Measurements from ENCODE around the gene SCFD2.

SCFD2 gene

GRCh38 chr4:53197772-53198142 lies 168.1 kb downstream of the SCFD2 start:
- Histone ChIP-seq H3K9ac (ENCODE audit: low read length) (no peak overlapping the region), H3K4me3 (ENCODE audit: low read length) (no peak overlapping the region), H3K27me3 (ENCODE audit: control insufficient read depth, insufficient read depth, low read length) (no peaks in the 10 kb centered on the region), H3K36me3 (ENCODE audit: control insufficient read depth, low read depth, low read length) (no peaks in the 10 kb centered on the region), H3K9me3 (ENCODE audit: control insufficient read depth, low read depth, low read length) (no peaks in the 10 kb centered on the region), H3K4me1 (ENCODE audit: control insufficient read depth, low read depth, low read length) (no peaks in the 10 kb centered on the region), H3K27ac (ENCODE audit: low read length) (no peak overlapping the region)

DNA sequence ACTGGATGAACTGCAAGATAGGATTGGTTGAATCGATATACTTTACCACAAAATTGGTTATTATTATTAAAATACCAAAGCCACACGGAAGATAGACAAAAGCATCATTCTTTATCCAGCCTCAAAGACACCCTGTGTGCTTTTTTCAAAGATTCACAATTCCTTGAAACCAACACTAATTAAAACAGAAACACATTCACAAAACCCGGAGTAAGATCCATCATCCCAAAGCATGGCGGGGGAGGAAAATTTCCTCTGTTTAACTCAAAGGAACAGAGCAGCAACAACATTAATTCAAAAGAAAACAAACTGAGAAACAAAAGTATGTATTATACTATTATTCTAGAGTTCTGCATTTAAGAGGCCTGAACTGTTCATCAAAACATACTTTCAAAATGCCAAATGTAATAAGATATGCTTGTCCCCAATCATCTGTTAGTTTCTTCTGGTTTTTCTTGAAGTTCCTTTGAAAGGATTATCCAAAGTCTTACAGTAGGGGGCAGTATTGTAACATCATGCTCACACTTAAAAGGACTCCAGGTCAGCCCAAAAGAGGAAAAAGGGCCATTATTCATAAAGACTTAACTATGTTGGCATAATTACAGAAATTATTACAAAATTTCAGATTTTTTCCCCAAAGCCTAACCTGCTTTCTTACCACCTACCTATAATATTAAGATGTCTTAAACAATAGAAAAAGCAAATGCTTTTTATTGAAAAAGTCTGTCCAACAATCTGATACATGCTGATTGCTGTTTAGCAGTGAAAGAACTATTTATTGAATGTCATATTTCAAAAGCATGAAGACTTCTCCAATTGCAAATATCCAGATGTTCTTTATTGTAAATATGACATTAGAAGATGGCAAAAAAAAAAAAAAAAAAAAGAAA lies 168.7 kb downstream of the SCFD2 start:
- H3K4me3 ChIP-seq (ENCODE audit: low read length), result no peak overlapping the region
- H3K27ac ChIP-seq (ENCODE audit: low read length), result no peak overlapping the region
- H3K9ac ChIP-seq (ENCODE audit: low read length), result no peak overlapping the region
- H3K4me1 ChIP-seq (ENCODE audit: control insufficient read depth, low read depth, low read length), result no peaks in the 10 kb centered on the region
- no peaks in the 10 kb centered on the region for H3K27me3 ChIP-seq (ENCODE audit: control insufficient read depth, insufficient read depth, low read length)
- no peaks in the 10 kb centered on the region for H3K36me3 ChIP-seq (ENCODE audit: control insufficient read depth, low read depth, low read length)
- H3K9me3 ChIP-seq (ENCODE audit: control insufficient read depth, low read depth, low read length), result no peaks in the 10 kb centered on the region

DNA sequence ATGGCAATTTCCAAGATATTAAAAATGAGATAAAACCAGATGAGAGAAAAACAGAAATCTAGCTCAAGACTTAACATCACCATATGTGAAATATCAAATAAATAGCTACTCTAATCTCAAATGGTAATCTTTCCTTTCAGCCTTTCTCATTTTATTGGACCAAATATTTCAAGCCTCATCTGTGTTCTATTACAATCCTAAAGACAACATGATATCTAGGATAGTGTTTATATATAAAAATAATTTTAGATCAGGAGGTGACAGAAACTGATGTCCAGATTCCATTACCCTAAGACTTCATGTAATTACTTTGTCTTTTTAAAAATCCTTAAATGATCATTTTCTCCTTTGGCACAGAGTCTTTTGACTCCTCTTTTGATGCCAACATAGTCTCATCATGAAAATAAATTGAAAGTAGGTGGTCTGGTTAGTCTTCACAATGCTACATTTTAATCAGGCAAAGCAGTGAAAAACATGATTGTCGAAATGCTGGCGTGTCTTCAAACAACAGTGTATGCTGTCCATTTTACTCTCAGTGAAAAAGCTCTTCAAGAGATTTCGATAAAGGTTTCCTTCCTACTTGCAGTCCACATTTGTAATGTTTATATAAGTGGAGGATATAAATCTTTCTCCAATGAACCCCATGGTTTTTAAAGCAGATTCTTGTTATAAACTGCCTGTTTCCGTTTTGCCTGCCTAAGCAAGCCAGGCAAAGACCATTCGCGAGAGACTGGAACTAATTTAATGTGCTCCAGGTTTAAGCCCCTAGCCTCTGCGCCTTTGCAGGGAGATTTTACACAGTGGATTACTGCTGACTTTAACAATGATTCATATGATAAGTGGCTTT lies 169.8 kb downstream of the SCFD2 start:
- Histone ChIP-seq H3K27ac (ENCODE audit: low read length) (no peak overlapping the region), H3K36me3 (ENCODE audit: control insufficient read depth, low read depth, low read length) (no peaks in the 10 kb centered on the region), H3K4me1 (ENCODE audit: control insufficient read depth, low read depth, low read length) (no peaks in the 10 kb centered on the region), H3K4me3 (ENCODE audit: low read length) (no peak overlapping the region), H3K27me3 (ENCODE audit: control insufficient read depth, insufficient read depth, low read length) (no peaks in the 10 kb centered on the region), H3K9me3 (ENCODE audit: control insufficient read depth, low read depth, low read length) (no peaks in the 10 kb centered on the region), H3K9ac (ENCODE audit: low read length) (no peak overlapping the region)

- no peaks in the 10 kb centered on the region for H3K9me3 ChIP-seq (ENCODE audit: control insufficient read depth, low read depth, low read length)
- H3K27me3 ChIP-seq (ENCODE audit: control insufficient read depth, insufficient read depth, low read length), result no peaks in the 10 kb centered on the region
- no peaks in the 10 kb centered on the region for H3K4me1 ChIP-seq (ENCODE audit: control insufficient read depth, low read depth, low read length)
- H3K27ac ChIP-seq (ENCODE audit: low read length), result no peak overlapping the region
- no peaks in the 10 kb centered on the region for H3K36me3 ChIP-seq (ENCODE audit: control insufficient read depth, low read depth, low read length)
- H3K4me3 ChIP-seq (ENCODE audit: low read length), result no peak overlapping the region
- H3K9ac ChIP-seq (ENCODE audit: low read length), result no peak overlapping the region
Observed at GRCh38 chr4:53194727-53195126, 171.1 kb downstream of the SCFD2 start.

- Histone ChIP-seq H3K27me3 (ENCODE audit: control insufficient read depth, insufficient read depth, low read length) (no peaks in the 10 kb centered on the region), H3K4me1 (ENCODE audit: control insufficient read depth, low read depth, low read length) (no peaks in the 10 kb centered on the region), H3K4me3 (ENCODE audit: low read length) (no peak overlapping the region), H3K27ac (ENCODE audit: low read length) (no peak overlapping the region), H3K36me3 (ENCODE audit: control insufficient read depth, low read depth, low read length) (no peaks in the 10 kb centered on the region), H3K9me3 (ENCODE audit: control insufficient read depth, low read depth, low read length) (no peaks in the 10 kb centered on the region), H3K9ac (ENCODE audit: low read length) (no peak overlapping the region)
Observed at GRCh38 chr4:53193111-53193510, 172.8 kb downstream of the SCFD2 start.

GRCh38 chr4:53192496-53192895 lies 173.4 kb downstream of the SCFD2 start:
- Histone ChIP-seq H3K9me3 (ENCODE audit: control insufficient read depth, low read depth, low read length) (no peaks in the 10 kb centered on the region), H3K9ac (ENCODE audit: low read length) (no peak overlapping the region), H3K27me3 (ENCODE audit: control insufficient read depth, insufficient read depth, low read length) (no peaks in the 10 kb centered on the region), H3K4me1 (ENCODE audit: control insufficient read depth, low read depth, low read length) (no peaks in the 10 kb centered on the region), H3K36me3 (ENCODE audit: control insufficient read depth, low read depth, low read length) (no peaks in the 10 kb centered on the region), H3K4me3 (ENCODE audit: low read length) (no peak overlapping the region), H3K27ac (ENCODE audit: low read length) (no peak overlapping the region)

- Histone ChIP-seq H3K36me3 (ENCODE audit: control insufficient read depth, low read depth, low read length) (no peaks in the 10 kb centered on the region), H3K9me3 (ENCODE audit: control insufficient read depth, low read depth, low read length) (no peaks in the 10 kb centered on the region), H3K4me3 (ENCODE audit: low read length) (no peak overlapping the region), H3K27me3 (ENCODE audit: control insufficient read depth, insufficient read depth, low read length) (no peaks in the 10 kb centered on the region), H3K4me1 (ENCODE audit: control insufficient read depth, low read depth, low read length) (no peaks in the 10 kb centered on the region), H3K27ac (ENCODE audit: low read length) (no peak overlapping the region), H3K9ac (ENCODE audit: low read length) (no peak overlapping the region)
Observed at GRCh38 chr4:53191997-53192396, 173.9 kb downstream of the SCFD2 start.

DNA sequence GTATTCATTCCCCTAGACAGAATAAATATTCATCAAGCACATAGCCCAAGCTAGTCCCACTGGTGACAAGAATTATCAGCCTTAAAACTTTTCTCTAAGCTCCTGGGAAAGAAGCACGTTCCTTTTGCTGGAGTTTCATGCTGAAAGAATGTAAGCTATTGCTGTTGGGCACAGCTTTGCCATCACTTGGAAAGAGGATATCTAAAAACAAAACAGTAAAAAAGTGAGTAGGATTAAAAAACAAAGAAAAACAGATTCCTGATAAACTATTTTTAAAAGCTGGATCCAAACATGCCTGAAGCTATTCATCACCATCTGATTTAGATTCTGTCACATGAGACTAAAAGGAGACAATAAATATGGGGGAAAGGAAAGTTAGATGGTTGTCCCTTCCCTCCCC lies 176.8 kb downstream of the SCFD2 start:
- H3K4me1 ChIP-seq (ENCODE audit: control insufficient read depth, low read depth, low read length), result no peaks in the 10 kb centered on the region
- no peaks in the 10 kb centered on the region for H3K36me3 ChIP-seq (ENCODE audit: control insufficient read depth, low read depth, low read length)
- no peak overlapping the region for H3K4me3 ChIP-seq (ENCODE audit: low read length)
- H3K9ac ChIP-seq (ENCODE audit: low read length), result no peak overlapping the region
- no peak overlapping the region for H3K27ac ChIP-seq (ENCODE audit: low read length)
- no peaks in the 10 kb centered on the region for H3K9me3 ChIP-seq (ENCODE audit: control insufficient read depth, low read depth, low read length)
- no peaks in the 10 kb centered on the region for H3K27me3 ChIP-seq (ENCODE audit: control insufficient read depth, insufficient read depth, low read length)

DNA sequence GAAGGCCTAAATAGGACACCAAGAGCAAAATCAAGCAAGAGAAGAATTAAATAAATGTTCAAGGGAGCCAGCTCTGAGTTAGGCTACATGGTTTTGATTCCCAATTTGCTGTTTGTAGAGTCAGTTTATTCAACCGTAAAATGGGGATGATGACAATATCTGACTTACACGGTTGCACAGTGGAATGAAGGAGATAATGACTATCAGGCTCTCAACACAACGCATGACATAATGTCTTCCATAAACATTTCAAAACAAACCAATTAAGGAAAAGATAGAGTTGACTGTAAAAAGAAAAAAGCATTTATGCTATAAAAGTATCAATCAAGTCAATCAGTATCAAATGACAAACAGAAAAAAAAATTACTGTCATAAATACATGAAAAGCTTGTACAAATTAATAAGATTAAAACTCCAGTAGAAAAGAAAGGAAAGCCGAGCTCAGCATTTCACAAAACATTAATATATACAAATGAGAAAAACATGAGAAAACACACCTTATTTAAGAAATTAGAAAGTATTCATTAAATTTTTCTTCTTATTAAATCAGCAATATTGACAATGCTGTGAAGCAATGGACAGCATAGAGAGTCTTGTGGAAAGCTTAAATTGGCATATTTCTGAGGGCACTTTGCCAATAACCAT lies 179.0 kb downstream of the SCFD2 start:
- Histone ChIP-seq H3K27ac (ENCODE audit: low read length) (no peak overlapping the region), H3K9me3 (ENCODE audit: control insufficient read depth, low read depth, low read length) (no peaks in the 10 kb centered on the region), H3K27me3 (ENCODE audit: control insufficient read depth, insufficient read depth, low read length) (no peaks in the 10 kb centered on the region), H3K36me3 (ENCODE audit: control insufficient read depth, low read depth, low read length) (no peaks in the 10 kb centered on the region), H3K9ac (ENCODE audit: low read length) (no peak overlapping the region), H3K4me3 (ENCODE audit: low read length) (no peak overlapping the region), H3K4me1 (ENCODE audit: control insufficient read depth, low read depth, low read length) (no peaks in the 10 kb centered on the region)

DNA sequence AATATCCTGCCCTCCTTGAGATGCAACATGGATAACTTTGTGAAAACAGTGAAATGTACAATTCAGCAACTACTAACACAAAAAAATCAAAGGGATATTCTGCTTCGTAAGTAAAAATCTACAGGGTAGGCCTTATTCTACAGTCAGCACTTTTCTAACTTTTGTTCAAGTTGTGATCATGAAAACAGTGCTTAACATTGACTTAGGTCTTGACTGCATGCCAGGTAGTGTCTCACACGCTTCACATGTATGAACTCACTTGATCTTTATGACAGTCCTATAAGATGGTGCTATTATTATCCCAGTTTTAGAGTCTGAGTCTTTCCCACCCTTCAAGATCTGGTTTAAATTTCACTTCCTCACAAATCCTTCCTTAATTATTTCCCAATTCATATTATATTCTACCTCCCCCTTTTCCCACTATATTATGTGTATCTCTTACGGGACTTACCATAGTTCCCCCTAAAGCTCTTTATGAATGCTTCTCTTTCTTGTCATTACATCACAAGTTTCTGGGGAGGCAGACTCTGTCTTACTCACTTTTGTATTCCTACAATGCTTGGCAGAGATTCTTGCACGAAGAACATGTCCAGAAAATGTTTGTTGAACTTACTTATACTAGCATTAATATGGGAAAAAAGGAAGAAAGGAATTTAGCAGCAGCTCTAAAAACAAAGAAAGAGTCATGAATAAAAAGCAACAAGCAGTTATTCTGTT lies 179.8 kb downstream of the SCFD2 start:
- no peaks in the 10 kb centered on the region for H3K27me3 ChIP-seq (ENCODE audit: control insufficient read depth, insufficient read depth, low read length)
- H3K4me3 ChIP-seq (ENCODE audit: low read length), result no peak overlapping the region
- H3K9ac ChIP-seq (ENCODE audit: low read length), result no peak overlapping the region
- H3K9me3 ChIP-seq (ENCODE audit: control insufficient read depth, low read depth, low read length), result no peaks in the 10 kb centered on the region
- H3K27ac ChIP-seq (ENCODE audit: low read length), result no peak overlapping the region
- no peaks in the 10 kb centered on the region for H3K4me1 ChIP-seq (ENCODE audit: control insufficient read depth, low read depth, low read length)
- no peaks in the 10 kb centered on the region for H3K36me3 ChIP-seq (ENCODE audit: control insufficient read depth, low read depth, low read length)

GRCh38 chr4:53183754-53184153 lies 182.1 kb downstream of the SCFD2 start:
- Histone ChIP-seq H3K9ac (ENCODE audit: low read length) (no peak overlapping the region), H3K27ac (ENCODE audit: low read length) (no peak overlapping the region), H3K36me3 (ENCODE audit: control insufficient read depth, low read depth, low read length) (no peaks in the 10 kb centered on the region), H3K4me3 (ENCODE audit: low read length) (no peak overlapping the region), H3K27me3 (ENCODE audit: control insufficient read depth, insufficient read depth, low read length) (no peaks in the 10 kb centered on the region), H3K4me1 (ENCODE audit: control insufficient read depth, low read depth, low read length) (no peaks in the 10 kb centered on the region), H3K9me3 (ENCODE audit: control insufficient read depth, low read depth, low read length) (no peaks in the 10 kb centered on the region)
